Panc1 (cell line): ENCODE measurements around the gene DRAXIN.

Source experiments
- POLR2AphosphoS5 ChIP-seq: IDR thresholded peaks from 2 replicates; pipeline ENCODE4 v1.6.1; 2012; ENCODE audit warnings: mild to moderate bottlenecking, low read depth, low read length, moderate library complexity
- REST ChIP-seq, 2 experiments: IDR thresholded peaks; 2 replicates each; pipeline ENCODE4 v1.6.1; 2011 to 2012; ENCODE audit warnings: low read depth in 2 of 2, control low read depth in 1 of 2, low read length in 1 of 2, mild to moderate bottlenecking in 1 of 2, moderate library complexity in 1 of 2; ENCODE audit not compliant: insufficient read depth in 1 of 2
- TCF7L2 ChIP-seq: IDR thresholded peaks from 2 replicates; pipeline ENCODE4 v1.6.1; 2011; ENCODE audit warnings: mild to moderate bottlenecking, low read depth, low read length, inconsistent platforms
- TF ChIP-seq, protein P1 (sequence below): fragments of 450-650 bp; IDR thresholded peaks from 2 replicates; pipeline ENCODE4 v1.5.1; 2017; ENCODE audit warnings: mild to moderate bottlenecking

- TF ChIP-seq, protein P1, sequence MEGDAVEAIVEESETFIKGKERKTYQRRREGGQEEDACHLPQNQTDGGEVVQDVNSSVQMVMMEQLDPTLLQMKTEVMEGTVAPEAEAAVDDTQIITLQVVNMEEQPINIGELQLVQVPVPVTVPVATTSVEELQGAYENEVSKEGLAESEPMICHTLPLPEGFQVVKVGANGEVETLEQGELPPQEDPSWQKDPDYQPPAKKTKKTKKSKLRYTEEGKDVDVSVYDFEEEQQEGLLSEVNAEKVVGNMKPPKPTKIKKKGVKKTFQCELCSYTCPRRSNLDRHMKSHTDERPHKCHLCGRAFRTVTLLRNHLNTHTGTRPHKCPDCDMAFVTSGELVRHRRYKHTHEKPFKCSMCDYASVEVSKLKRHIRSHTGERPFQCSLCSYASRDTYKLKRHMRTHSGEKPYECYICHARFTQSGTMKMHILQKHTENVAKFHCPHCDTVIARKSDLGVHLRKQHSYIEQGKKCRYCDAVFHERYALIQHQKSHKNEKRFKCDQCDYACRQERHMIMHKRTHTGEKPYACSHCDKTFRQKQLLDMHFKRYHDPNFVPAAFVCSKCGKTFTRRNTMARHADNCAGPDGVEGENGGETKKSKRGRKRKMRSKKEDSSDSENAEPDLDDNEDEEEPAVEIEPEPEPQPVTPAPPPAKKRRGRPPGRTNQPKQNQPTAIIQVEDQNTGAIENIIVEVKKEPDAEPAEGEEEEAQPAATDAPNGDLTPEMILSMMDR: no peak
- TF ChIP-seq REST (IDR thresholded peaks at IDR 0.05; ENCODE audit: insufficient read depth in 1 of 2, low read depth in 2 of 2, low read length in 1 of 2) (no peak), TCF7L2 (no peak), POLR2AphosphoS5 (no peak)
Observed at GRCh38 chr1:11704691-11705475, 13.4 kb downstream of the DRAXIN start.
